SH-SY5Y (cell line): Measurements from ENCODE around the gene PPP2R2B.

Source experiments
- GATA2 ChIP-seq: IDR thresholded peaks from 2 replicates; pipeline ENCODE4 v1.6.1; 2011; ENCODE audit warnings: mild to moderate bottlenecking, low read depth, low read length
- GATA3 ChIP-seq: IDR thresholded peaks from 2 replicates; pipeline ENCODE4 v1.6.1; 2011; ENCODE audit warnings: low read depth, mild to moderate bottlenecking, low read length, moderate library complexity

The PPP2R2B gene

GRCh38 chr5:146533260-146533857 lies 345.2 kb downstream of the PPP2R2B start:
- TF ChIP-seq GATA3: no peak
- 0 out of 2 replicates have a peak, but pooled peaks have one; percentile 7 for TF ChIP-seq GATA2
